IMR-90 (cell line): Measurements from ENCODE around the gene RPS15. TPM values are rescaled to one million over a fixed set of nuclear protein-coding genes. Genes with fewer than 3 reads are reported as not detected.

Experiments used
- ATAC-seq: fragments of 200-7000 bp; cut with Tn5 transposase; 2 replicates; pipeline ENCODE4 v1.9.1; 2020; ENCODE audit warnings: low read depth, mild to moderate bottlenecking, moderate library complexity
- BruUV-seq: library from RNA; stranded (reverse); fragments of 400-500 nt; replicated peaks from 2 replicates; lab custom pipeline; 2021; lab: Mats Ljungman, UMichigan
- CTCF ChIA-PET: fragments of 300-600 bp; formaldehyde crosslinking; extraction: SDS; loops from one replicate; lab custom pipeline; 2021; ENCODE audit warnings: antibody characterized with exemption; lab: Yijun Ruan, JAX
- POLR2A ChIA-PET: fragments of 300-600 bp; sonication (Branson Sonifier 250); formaldehyde crosslinking; loops from one replicate; lab custom pipeline; 2022; ENCODE audit warnings: antibody characterized with exemption; ENCODE audit not compliant: unreplicated experiment; lab: Charles Lee
- DNase-seq: peaks from one replicate; pipeline ENCODE4 v3.0.0; 2013
- H2AFZ ChIP-seq: replicated peaks from 2 replicates; pipeline ENCODE3; 2013; ENCODE audit warnings: low read length, mild to moderate bottlenecking; ENCODE audit not compliant: poor library complexity
- H2AK5ac ChIP-seq: 2 replicates; pipeline ENCODE4 v1.6.1; 2013; ENCODE audit warnings: low read depth, low read length, inconsistent platforms
- H2AK9ac ChIP-seq: replicated peaks from 2 replicates; pipeline ENCODE3; 2013; ENCODE audit warnings: mild to moderate bottlenecking, low read depth, low read length, moderate library complexity; ENCODE audit not compliant: poor library complexity
- H2BK120ac ChIP-seq: 2 replicates; pipeline ENCODE4 v1.6.1; 2013; ENCODE audit warnings: low read depth, low read length, inconsistent platforms
- H2BK15ac ChIP-seq: 3 replicates; pipeline ENCODE4 v1.6.1; 2013; ENCODE audit warnings: low read depth, low read length, inconsistent platforms
- H2BK20ac ChIP-seq: 2 replicates; pipeline ENCODE4 v1.6.1; 2013; ENCODE audit warnings: low read depth, mild to moderate bottlenecking, inconsistent platforms, low read length, moderate library complexity
- H2BK5ac ChIP-seq: 2 replicates; pipeline ENCODE4 v1.6.1; 2013; ENCODE audit warnings: mild to moderate bottlenecking, low read depth, low read length, inconsistent platforms; ENCODE audit not compliant: poor library complexity, severe bottlenecking
- H3K14ac ChIP-seq: replicated peaks from 2 replicates; pipeline ENCODE4 v1.6.1; 2013; ENCODE audit warnings: low read depth, low read length, inconsistent platforms
- H3K18ac ChIP-seq: 2 replicates; pipeline ENCODE4 v1.6.1; 2013; ENCODE audit warnings: low read depth, low read length, control low read depth
- H3K23ac ChIP-seq: 2 replicates; pipeline ENCODE4 v1.6.1; 2013; ENCODE audit warnings: low read depth, low read length, inconsistent platforms
- H3K27ac ChIP-seq: 2 replicates; pipeline ENCODE4 v1.5.1; 2013; ENCODE audit warnings: mild to moderate bottlenecking, control low read depth, low read length; ENCODE audit not compliant: insufficient read depth
- H3K27me3 ChIP-seq: 2 replicates; pipeline ENCODE4 v1.6.1; 2013; ENCODE audit warnings: low read length; ENCODE audit not compliant: control insufficient read depth, insufficient read depth
- H3K36me3 ChIP-seq: 2 replicates; pipeline ENCODE4 v1.6.1; 2013; ENCODE audit warnings: low read length, mixed read lengths; ENCODE audit not compliant: control insufficient read depth, insufficient read depth
- H3K4ac ChIP-seq: 2 replicates; pipeline ENCODE4 v1.6.1; 2013; ENCODE audit warnings: low read depth, low read length, inconsistent platforms
- H3K4me1 ChIP-seq: 2 replicates; pipeline ENCODE4 v1.6.1; 2013; ENCODE audit warnings: low read length, mixed read lengths; ENCODE audit not compliant: control insufficient read depth, insufficient read depth
- H3K4me2 ChIP-seq: 2 replicates; pipeline ENCODE4 v1.6.1; 2013; ENCODE audit warnings: low read depth, mild to moderate bottlenecking, control low read depth, low read length, moderate library complexity
- H3K4me3 ChIP-seq: 2 replicates; pipeline ENCODE4 v1.5.1; 2013; ENCODE audit warnings: low read depth, mild to moderate bottlenecking, control low read depth, low read length, moderate library complexity; ENCODE audit not compliant: insufficient read depth
- H3K56ac ChIP-seq: 2 replicates; pipeline ENCODE4 v1.6.1; 2013; ENCODE audit warnings: low read length, inconsistent platforms; ENCODE audit not compliant: insufficient read depth; ENCODE audit errors: extremely low read depth
- H3K79me1 ChIP-seq, 2 experiments: 2 replicates each; pipeline ENCODE4 v1.6.1; 2013; ENCODE audit warnings: low read length in 2 of 2, inconsistent platforms in 1 of 2, low read depth in 1 of 2
- H3K9ac ChIP-seq: 2 replicates; pipeline ENCODE4 v1.6.1; 2013; ENCODE audit warnings: low read depth, low read length, control low read depth
- H3K9me1 ChIP-seq: 2 replicates; pipeline ENCODE4 v1.6.1; 2013; ENCODE audit warnings: low read length, inconsistent platforms; ENCODE audit not compliant: insufficient read depth
- H3K9me3 ChIP-seq: 2 replicates; pipeline ENCODE4 v1.6.1; 2013; ENCODE audit warnings: low read length; ENCODE audit not compliant: control insufficient read depth, insufficient read depth
- H4K20me1 ChIP-seq: 2 replicates; pipeline ENCODE4 v1.6.1; 2013; ENCODE audit warnings: low read length, inconsistent platforms; ENCODE audit not compliant: insufficient read depth
- H4K5ac ChIP-seq: 2 replicates; pipeline ENCODE4 v1.6.1; 2013; ENCODE audit warnings: mild to moderate bottlenecking, low read depth, low read length, control low read depth
- H4K8ac ChIP-seq, 2 experiments: 2 replicates each; pipeline ENCODE4 v1.6.1; 2013; ENCODE audit warnings: low read depth in 2 of 2, low read length in 2 of 2, control low read depth in 1 of 2, inconsistent platforms in 1 of 2
- H4K91ac ChIP-seq: 2 replicates; pipeline ENCODE4 v1.6.1; 2013; ENCODE audit warnings: low read depth, low read length, inconsistent platforms; ENCODE audit not compliant: insufficient read depth
- BHLHE40 ChIP-seq: fragments of 150-350 bp; IDR thresholded peaks from 2 replicates; pipeline ENCODE4 v1.6.1; 2016; ENCODE audit warnings: mild to moderate bottlenecking, low read depth, low read length
- CEBPB ChIP-seq: IDR thresholded peaks from 2 replicates; pipeline ENCODE4 v1.6.1; 2012; ENCODE audit warnings: low read depth, low read length, improper control_type of control experiment
- CHD1 ChIP-seq: IDR thresholded peaks from 2 replicates; pipeline ENCODE4 v1.6.1; 2012; ENCODE audit warnings: low read depth, low read length, improper control_type of control experiment
- ELK1 ChIP-seq: fragments of 150-350 bp; IDR thresholded peaks from 2 replicates; pipeline ENCODE4 v1.6.1; 2016; ENCODE audit warnings: low read depth, mild to moderate bottlenecking, low read length, moderate library complexity, borderline replicate concordance
- FOS ChIP-seq: fragments of 150-350 bp; IDR thresholded peaks from 2 replicates; pipeline ENCODE4 v1.6.1; 2016; ENCODE audit warnings: low read depth, low read length
- MAFK ChIP-seq: IDR thresholded peaks from 2 replicates; pipeline ENCODE4 v1.6.1; 2012; ENCODE audit warnings: low read depth, low read length, improper control_type of control experiment
- MAZ ChIP-seq: IDR thresholded peaks from 2 replicates; pipeline ENCODE4 v1.6.1; 2012; ENCODE audit warnings: low read depth, mild to moderate bottlenecking, low read length, improper control_type of control experiment, moderate library complexity, borderline replicate concordance
- MXI1 ChIP-seq: IDR thresholded peaks from 2 replicates; pipeline ENCODE4 v1.6.1; 2012; ENCODE audit warnings: low read depth, mild to moderate bottlenecking, low read length, moderate library complexity, borderline replicate concordance
- NFE2L2 ChIP-seq: fragments of 150-350 bp; IDR thresholded peaks from 2 replicates; pipeline ENCODE4 v1.6.1; 2016; ENCODE audit warnings: low read depth, mild to moderate bottlenecking, low read length
- RAD21 ChIP-seq: IDR thresholded peaks from 2 replicates; pipeline ENCODE4 v1.6.1; 2012; ENCODE audit warnings: low read length, improper control_type of control experiment
- RCOR1 ChIP-seq: IDR thresholded peaks from 2 replicates; pipeline ENCODE4 v1.6.1; 2012; ENCODE audit warnings: mild to moderate bottlenecking, low read length, improper control_type of control experiment; ENCODE audit not compliant: insufficient replicate concordance
- RFX5 ChIP-seq: IDR thresholded peaks from 2 replicates; pipeline ENCODE4 v1.8.0; 2012; ENCODE audit warnings: low read depth, mild to moderate bottlenecking, low read length, moderate library complexity
- SMC3 ChIP-seq: fragments of 150-350 bp; IDR thresholded peaks from 2 replicates; pipeline ENCODE4 v1.6.1; 2016; ENCODE audit warnings: low read depth, mild to moderate bottlenecking, antibody characterized with exemption, low read length, moderate library complexity
- USF2 ChIP-seq: fragments of 150-350 bp; IDR thresholded peaks from 2 replicates; pipeline ENCODE4 v1.6.1; 2017; ENCODE audit warnings: mild to moderate bottlenecking, antibody characterized with exemption, low read length, low read depth
- WGBS, 2 experiments: methylation state at CpG; one replicate each; pipeline versions ENCODE4 v1.1.5 to v1.1.7; 2013; ENCODE audit warnings: missing lambda C conversion rate in 2 of 2; ENCODE audit not compliant: insufficient read length in 1 of 2; ENCODE audit errors: extremely low coverage in 2 of 2; 5-methylcytosine and 5-hydroxymethylcytosine counted together
- dilution Hi-C: fragments of 300-500 bp; cut with HindIII; formaldehyde crosslinking; loops from one replicate; pipeline ENCODE4 v1.14.3; 2018; ENCODE audit warnings: low sequenced_read_pairs; ENCODE audit not compliant: unreplicated experiment
- in situ Hi-C: fragments of 300-500 bp; cut with MboI; formaldehyde crosslinking; loops from 3 replicates; pipeline ENCODE4 v1.14.3; 2019; ENCODE audit warnings: low sequenced_read_pairs, inconsistent platforms, mixed read lengths
- intact Hi-C: fragments of 100-400 bp; cut with micrococcal nuclease; formaldehyde crosslinking; loops from 2 replicates; pipeline ENCODE4 v1.10.0; 2022
- polyA plus RNA-seq, 3 experiments: library from polyadenylated mRNA; depleted of rRNA; stranded (reverse); fragments of >200 nt; gene quantifications; 2 replicates each; pipeline ENCODE4 v1.2.3, GENCODE V29; 2012; ENCODE audit warnings: low replicate concordance in 1 of 3
- total RNA-seq: library from RNA; depleted of rRNA; stranded (reverse); fragments of >200 nt; gene quantifications from 2 replicates; pipeline ENCODE4 v1.2.3, GENCODE V29; 2012
- TF ChIP-seq, protein P1 (sequence below): conservative IDR thresholded peaks from 2 replicates; pipeline ENCODE4 v1.5.1; 2012; ENCODE audit warnings: mild to moderate bottlenecking, low read depth, low read length, improper control_type of control experiment

RPS15 gene
- total and polyA plus RNA-seq, 2 of the 4 experiments (the other 2 are of a cell fraction) = 1,179 to 1,855 TPM

DNA sequence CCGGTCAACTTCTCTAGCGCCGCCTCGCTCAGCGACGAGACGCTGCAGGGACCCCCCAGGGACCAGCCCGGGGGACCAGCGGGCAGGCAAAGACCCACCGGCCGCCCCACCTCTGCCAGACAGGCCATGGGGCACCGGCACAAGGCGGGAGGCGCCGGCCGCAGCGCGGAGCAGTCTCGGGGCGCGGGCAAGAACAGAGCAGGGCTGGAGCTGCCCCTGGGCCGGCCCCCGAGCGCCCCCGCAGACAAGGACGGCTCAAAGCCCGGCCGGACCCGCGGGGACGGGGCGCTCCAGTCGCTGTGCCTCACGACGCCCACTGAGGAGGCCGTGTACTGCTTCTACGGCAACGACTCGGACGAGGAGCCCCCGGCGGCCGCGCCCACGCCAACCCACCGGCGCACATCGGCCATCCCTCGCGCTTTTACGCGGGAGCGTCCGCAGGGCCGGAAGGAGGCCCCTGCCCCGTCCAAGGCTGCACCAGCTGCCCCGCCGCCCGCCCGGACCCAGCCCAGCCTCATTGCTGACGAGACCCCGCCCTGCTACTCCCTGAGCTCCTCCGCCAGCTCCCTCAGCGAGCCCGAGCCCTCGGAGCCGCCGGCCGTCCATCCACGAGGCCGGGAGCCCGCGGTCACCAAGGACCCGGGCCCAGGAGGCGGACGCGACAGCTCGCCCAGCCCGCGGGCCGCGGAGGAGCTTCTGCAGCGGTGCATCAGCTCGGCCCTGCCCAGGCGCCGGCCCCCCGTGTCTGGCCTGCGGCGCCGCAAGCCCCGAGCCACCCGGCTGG lies 29.5 kb downstream of the RPS15 start:
- DNase-seq (no peak), ATAC-seq (no peak)
- dilution Hi-C loops (no loop called here), intact Hi-C loops (no loop called here), in situ Hi-C loops (no loop called here)
- H4K20me1 ChIP-seq = peaks cover 69% of the 10 kb centered on the region
- peaks cover 21% of the 10 kb centered on the region for H3K4me1 ChIP-seq
- no peaks in the 10 kb centered on the region for H3K9me1 ChIP-seq
- H3K56ac ChIP-seq = no peak overlapping the region
- no TSS peak for BruUV-seq
- no peak overlapping the region for H3K4ac ChIP-seq
- H2BK120ac ChIP-seq = no peak overlapping the region
- H2BK15ac ChIP-seq = no peak overlapping the region
- no peak overlapping the region for H4K5ac ChIP-seq
- no peaks in the 10 kb centered on the region for H3K36me3 ChIP-seq
- no peak overlapping the region for H2AK5ac ChIP-seq
- no peak overlapping the region for H3K4me3 ChIP-seq
- H3K27ac ChIP-seq = no peak overlapping the region
- 12% methylated on average over 55 of the region's 92 CpGs; no CpG with 5 or more reads in 1 of the 2 experiments for WGBS, 2 experiments
- no peak overlapping the region for H2AFZ ChIP-seq
- no peak overlapping the region for H4K91ac ChIP-seq
- peaks cover 66% of the 10 kb centered on the region for H3K27me3 ChIP-seq
- ChIA-PET CTCF (no interaction called here), POLR2A (no interaction called here)
- H2AK9ac ChIP-seq = no peak overlapping the region
- H3K4me2 ChIP-seq = no peak overlapping the region
- H2BK20ac ChIP-seq = no peak overlapping the region
- no peak overlapping the region for H3K18ac ChIP-seq
- no peak overlapping the region for H3K9ac ChIP-seq
- no peak overlapping the region for H4K8ac ChIP-seq
- peaks cover 0 to 8% of the 10 kb centered on the region in 2 experiments; a peak in 1 of 4 replicates for H3K79me1 ChIP-seq
- H3K9me3 ChIP-seq = no peaks in the 10 kb centered on the region; the same call in 1 of the 2 replicates
- no peak overlapping the region for H2BK5ac ChIP-seq
- H3K23ac ChIP-seq = no peak overlapping the region
- no peak overlapping the region for H3K14ac ChIP-seq
- TF ChIP-seq MAZ (no peak), CHD1 (no peak), ELK1 (no peak), CEBPB (no peak), RCOR1 (no peak), NFE2L2 (no peak), USF2 (no peak), FOS (no peak), RFX5 (no peak), MAFK (no peak), MXI1 (no peak), RAD21 (no peak), SMC3 (no peak), BHLHE40 (no peak)
- TF ChIP-seq, protein P1, sequence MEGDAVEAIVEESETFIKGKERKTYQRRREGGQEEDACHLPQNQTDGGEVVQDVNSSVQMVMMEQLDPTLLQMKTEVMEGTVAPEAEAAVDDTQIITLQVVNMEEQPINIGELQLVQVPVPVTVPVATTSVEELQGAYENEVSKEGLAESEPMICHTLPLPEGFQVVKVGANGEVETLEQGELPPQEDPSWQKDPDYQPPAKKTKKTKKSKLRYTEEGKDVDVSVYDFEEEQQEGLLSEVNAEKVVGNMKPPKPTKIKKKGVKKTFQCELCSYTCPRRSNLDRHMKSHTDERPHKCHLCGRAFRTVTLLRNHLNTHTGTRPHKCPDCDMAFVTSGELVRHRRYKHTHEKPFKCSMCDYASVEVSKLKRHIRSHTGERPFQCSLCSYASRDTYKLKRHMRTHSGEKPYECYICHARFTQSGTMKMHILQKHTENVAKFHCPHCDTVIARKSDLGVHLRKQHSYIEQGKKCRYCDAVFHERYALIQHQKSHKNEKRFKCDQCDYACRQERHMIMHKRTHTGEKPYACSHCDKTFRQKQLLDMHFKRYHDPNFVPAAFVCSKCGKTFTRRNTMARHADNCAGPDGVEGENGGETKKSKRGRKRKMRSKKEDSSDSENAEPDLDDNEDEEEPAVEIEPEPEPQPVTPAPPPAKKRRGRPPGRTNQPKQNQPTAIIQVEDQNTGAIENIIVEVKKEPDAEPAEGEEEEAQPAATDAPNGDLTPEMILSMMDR = no peak
